ENCODE results near the gene TCF19. TPM values are rescaled to one million over a fixed set of nuclear protein-coding genes. Genes with fewer than 3 reads are reported as not detected.
"Not testable (repeated sequence)": the region's sequence is repeated elsewhere in the genome, so short reads cannot be mapped to it uniquely, and the experiment has no call there.

TCF19 gene
- total RNA-seq, 1 experiment from 2014 or later, result 39.1 TPM

DNA sequence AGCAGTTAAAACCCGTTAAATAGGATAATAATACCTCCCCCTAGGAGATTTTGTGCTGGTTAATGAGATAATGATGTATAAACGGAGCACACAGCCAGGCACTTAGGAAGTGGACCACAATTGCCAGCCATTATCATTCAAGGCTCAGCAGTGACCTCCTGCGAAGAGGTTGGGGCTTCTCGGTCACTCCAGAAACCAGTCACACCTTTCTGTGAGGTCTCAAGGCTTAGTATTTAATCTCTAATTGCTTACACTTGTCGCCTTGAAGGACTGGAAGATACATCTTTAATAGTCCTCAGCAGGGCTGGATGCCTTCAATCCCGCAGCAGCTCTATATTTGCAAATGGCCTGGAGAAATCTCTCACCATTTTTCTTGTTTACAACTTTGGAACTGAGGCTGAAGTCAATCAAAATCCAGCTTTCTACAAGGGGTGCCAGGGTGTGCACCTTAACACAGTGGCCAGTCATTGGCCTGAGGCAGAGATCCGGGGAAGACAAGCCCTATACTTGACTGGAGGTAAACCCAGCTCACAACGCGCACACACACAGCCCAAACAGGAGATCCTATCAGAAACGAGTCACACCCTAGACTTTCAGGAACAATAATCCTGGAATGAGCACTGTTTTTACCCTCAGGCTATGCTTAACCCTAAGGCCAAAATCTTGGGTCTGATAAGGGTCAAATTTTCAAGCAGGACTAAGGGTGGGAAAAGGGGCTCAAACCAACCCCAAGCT lies 10.9 kb downstream of the TCF19 start:
- ChIA-PET POLR2A (ENCODE audit: low non-redundant PET) (interaction anchor here (0.6 kb wide), 1 partner anchor 877 kb away, joined by 3 read pairs; no protein-coding TSS in a partner anchor), CTCF (interaction anchor here (0.6 kb wide), 1 partner anchor 32 kb away, joined by 3 read pairs; no protein-coding TSS in a partner anchor)
- BruUV-seq (replicated peaks), result no TSS peak
- H3K27ac ChIP-seq (ENCODE audit: low read depth, low read length, poor library complexity, severe bottlenecking), result no peak overlapping the region
- DNase-seq (ENCODE audit: low spot score), result no peak
- H3K36me3 ChIP-seq (ENCODE audit: insufficient read depth, low read length, poor library complexity, severe bottlenecking), result no peaks in the 10 kb centered on the region
- no peaks in the 10 kb centered on the region for H3K27me3 ChIP-seq (replicated peaks; ENCODE audit: insufficient read depth, low read depth, low read length, poor library complexity)
- H3K9me3 ChIP-seq (ENCODE audit: low read depth, low read length, poor library complexity, severe bottlenecking), result no peaks in the 10 kb centered on the region
- no peak overlapping the region for H3K4me3 ChIP-seq (ENCODE audit: low read depth, low read length, poor library complexity, severe bottlenecking)
- no peaks in the 10 kb centered on the region for H3K4me1 ChIP-seq (ENCODE audit: insufficient read depth, low read length, poor library complexity, severe bottlenecking)
- intact Hi-C loops (cut with micrococcal nuclease; ENCODE audit: unreplicated experiment), result no loop called here
- no peak for TF ChIP-seq EZH2 (IDR thresholded peaks at IDR 0.05; ENCODE audit: borderline replicate concordance, low read depth, low read length, poor library complexity, severe bottlenecking)
- TF ChIP-seq, protein P1, sequence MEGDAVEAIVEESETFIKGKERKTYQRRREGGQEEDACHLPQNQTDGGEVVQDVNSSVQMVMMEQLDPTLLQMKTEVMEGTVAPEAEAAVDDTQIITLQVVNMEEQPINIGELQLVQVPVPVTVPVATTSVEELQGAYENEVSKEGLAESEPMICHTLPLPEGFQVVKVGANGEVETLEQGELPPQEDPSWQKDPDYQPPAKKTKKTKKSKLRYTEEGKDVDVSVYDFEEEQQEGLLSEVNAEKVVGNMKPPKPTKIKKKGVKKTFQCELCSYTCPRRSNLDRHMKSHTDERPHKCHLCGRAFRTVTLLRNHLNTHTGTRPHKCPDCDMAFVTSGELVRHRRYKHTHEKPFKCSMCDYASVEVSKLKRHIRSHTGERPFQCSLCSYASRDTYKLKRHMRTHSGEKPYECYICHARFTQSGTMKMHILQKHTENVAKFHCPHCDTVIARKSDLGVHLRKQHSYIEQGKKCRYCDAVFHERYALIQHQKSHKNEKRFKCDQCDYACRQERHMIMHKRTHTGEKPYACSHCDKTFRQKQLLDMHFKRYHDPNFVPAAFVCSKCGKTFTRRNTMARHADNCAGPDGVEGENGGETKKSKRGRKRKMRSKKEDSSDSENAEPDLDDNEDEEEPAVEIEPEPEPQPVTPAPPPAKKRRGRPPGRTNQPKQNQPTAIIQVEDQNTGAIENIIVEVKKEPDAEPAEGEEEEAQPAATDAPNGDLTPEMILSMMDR (conservative IDR thresholded peaks at IDR 0.05; ENCODE audit: low read depth, low read length), result no peak

DNA sequence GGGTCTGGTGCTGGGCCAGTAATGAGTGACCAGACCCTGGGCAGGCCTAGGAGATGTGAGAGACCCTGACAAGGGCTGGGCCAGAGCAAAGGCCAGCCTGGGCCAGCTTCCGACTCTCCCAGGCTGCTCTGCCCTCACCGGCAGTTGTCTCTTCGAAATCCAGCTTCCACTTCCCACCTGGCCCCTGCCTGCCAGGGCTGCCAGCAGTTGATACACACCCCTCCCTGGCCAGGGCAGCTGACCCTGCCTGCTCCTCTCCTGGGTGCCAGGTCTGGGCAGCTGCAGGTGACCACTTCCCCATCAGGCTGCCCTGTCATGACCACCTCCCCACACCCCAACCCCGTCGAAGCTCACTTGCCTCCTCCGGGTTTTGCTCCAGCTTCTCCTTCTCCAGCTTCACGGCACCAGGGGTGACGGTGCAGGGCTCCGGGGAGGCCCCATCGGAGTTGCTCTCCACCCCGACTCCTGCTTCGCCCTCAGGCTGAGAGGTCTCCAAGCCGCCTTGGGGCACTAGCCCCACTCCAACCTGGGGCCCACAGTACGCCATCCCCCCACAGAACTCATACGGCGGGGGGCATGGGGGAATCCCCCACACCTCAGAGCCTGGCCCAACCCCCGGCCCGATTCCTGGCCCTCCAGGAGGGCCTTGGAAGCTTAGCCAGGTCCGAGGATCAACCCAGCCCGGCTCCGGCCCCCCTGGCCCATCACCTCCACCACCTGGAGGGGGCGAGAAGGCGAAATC lies 11.6 kb downstream of the TCF19 start:
- H3K4me3 ChIP-seq (ENCODE audit: low read depth, low read length, poor library complexity, severe bottlenecking); BruUV-seq (replicated peaks); intact Hi-C loops (cut with micrococcal nuclease; ENCODE audit: unreplicated experiment); DNase-seq (ENCODE audit: low spot score); H3K27ac ChIP-seq (ENCODE audit: low read depth, low read length, poor library complexity, severe bottlenecking); H3K9me3 ChIP-seq (ENCODE audit: low read depth, low read length, poor library complexity, severe bottlenecking); H3K4me1 ChIP-seq (ENCODE audit: insufficient read depth, low read length, poor library complexity, severe bottlenecking); H3K36me3 ChIP-seq (ENCODE audit: insufficient read depth, low read length, poor library complexity, severe bottlenecking); H3K27me3 ChIP-seq (replicated peaks; ENCODE audit: insufficient read depth, low read depth, low read length, poor library complexity): not testable (repeated sequence)
- ChIA-PET CTCF (interaction anchor here (0.6 kb wide), 1 partner anchor 33 kb away, joined by 3 read pairs; no protein-coding TSS in a partner anchor), POLR2A (ENCODE audit: low non-redundant PET) (interaction anchor here (0.6 kb wide), 1 partner anchor 876 kb away, joined by 3 read pairs; no protein-coding TSS in a partner anchor)

DNA sequence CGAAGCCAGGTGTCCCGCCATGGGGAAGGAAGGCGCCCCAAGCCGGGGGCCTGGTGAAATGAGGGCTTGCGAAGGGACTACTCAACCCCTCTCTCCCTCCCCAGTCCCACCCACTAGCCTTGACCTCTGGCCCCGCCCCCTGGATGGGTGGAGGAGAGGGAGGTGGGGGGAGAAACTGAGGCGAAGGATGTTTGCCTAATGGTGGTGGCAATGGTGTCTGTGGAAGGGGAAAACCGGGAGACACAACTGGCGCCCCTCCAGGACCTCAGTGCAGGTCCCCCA lies 12.2 kb downstream of the TCF19 start, which contains the start of gene POU5F1:
Gene POU5F1, minus strand, starts transcription at position 83 of the 282 bp plus-strand sequence. Its CDS starts 62 bp downstream, at position 21.
- ChIA-PET POLR2A (ENCODE audit: low non-redundant PET) (no interaction called here), CTCF (no interaction called here)
- H3K9me3 ChIP-seq (ENCODE audit: low read depth, low read length, poor library complexity, severe bottlenecking), result no peaks in the 10 kb centered on the region
- no peak within 1 kb of the TSS for H3K4me3 ChIP-seq (ENCODE audit: low read depth, low read length, poor library complexity, severe bottlenecking)
- no peak for DNase-seq (ENCODE audit: low spot score)
- H3K27me3 ChIP-seq (replicated peaks; ENCODE audit: insufficient read depth, low read depth, low read length, poor library complexity), result no peaks in the 10 kb centered on the region
- no TSS peak for BruUV-seq (replicated peaks)
- H3K27ac ChIP-seq (ENCODE audit: low read depth, low read length, poor library complexity, severe bottlenecking), result no peak within 1 kb of the TSS
- no peaks in the 10 kb centered on the region for H3K36me3 ChIP-seq (ENCODE audit: insufficient read depth, low read length, poor library complexity, severe bottlenecking)
- intact Hi-C loops (cut with micrococcal nuclease; ENCODE audit: unreplicated experiment), result no loop called here
- H3K4me1 ChIP-seq (ENCODE audit: insufficient read depth, low read length, poor library complexity, severe bottlenecking), result no peaks in the 10 kb centered on the region
- TF ChIP-seq, protein P1 (conservative IDR thresholded peaks at IDR 0.05; ENCODE audit: low read depth, low read length), result no peak
- TF ChIP-seq EZH2 (IDR thresholded peaks at IDR 0.05; ENCODE audit: borderline replicate concordance, low read depth, low read length, poor library complexity, severe bottlenecking), result no peak

All from A673 (cell line).